Sigmoid colon (tissue), 4 donors: Measurements from ENCODE around the gene ALDH1A1.

Experiments used
- CTCF ChIP-seq, 4 experiments: fragments of 450-650 bp in 3 of 4; fragments of 200-600 bp in 1 of 4; IDR thresholded peaks; one replicate each; pipeline ENCODE4 v1.5.1; 2016 to 2019; ENCODE audit warnings: antibody characterized with exemption in 4 of 4, mild to moderate bottlenecking in 3 of 4, moderate library complexity in 2 of 4
- POLR2A ChIP-seq, 2 donors: fragments of 450-650 bp; IDR thresholded peaks; one replicate each; pipeline ENCODE4 v1.6.1; 2016; ENCODE audit warnings: antibody characterized with exemption in 2 of 2, mild to moderate bottlenecking in 2 of 2, moderate library complexity in 2 of 2
- POLR2AphosphoS5 ChIP-seq, 4 donors: sonication (generic); formaldehyde crosslinking; IDR thresholded peaks; one replicate each; pipeline ENCODE4 v1.6.1; 2017; ENCODE audit warnings: antibody characterized with exemption in 4 of 4

- TF ChIP-seq POLR2A (IDR thresholded peaks at IDR 0.05) = no peak
- TF ChIP-seq CTCF (IDR thresholded peaks at IDR 0.05) = no peak
- no peak for TF ChIP-seq POLR2AphosphoS5 (IDR thresholded peaks at IDR 0.05)
Observed at GRCh38 chr9:72895122-72895521, 57.7 kb downstream of the ALDH1A1 start.
